ENCODE measurements around the gene OR8B3. TPM values are rescaled to one million over a fixed set of nuclear protein-coding genes. Genes with fewer than 3 reads are reported as not detected.

OR8B3 gene
- total RNA-seq, 6 donors from 2014 or later: not detected

DNA sequence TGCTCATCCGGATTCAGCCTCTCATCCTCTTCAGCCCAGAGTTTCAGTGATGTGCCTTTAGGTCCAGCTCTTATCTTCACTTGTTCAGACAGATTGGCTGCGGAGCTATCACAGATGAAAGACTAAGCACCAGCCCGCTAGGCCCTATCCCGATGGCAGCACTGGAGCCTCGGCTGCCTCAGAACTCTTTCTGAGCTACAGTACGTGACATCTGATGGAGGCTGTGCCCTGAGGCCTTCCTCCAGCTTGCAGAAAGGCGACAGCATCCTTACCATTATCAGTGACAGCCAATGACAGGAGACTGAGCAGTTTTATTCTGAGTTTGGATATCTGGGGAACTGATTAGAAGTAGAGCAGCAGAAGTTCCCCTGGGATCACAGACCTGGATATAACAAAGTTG is 42.7 kb upstream of the OR8B3 start:
- Histone ChIP-seq H3K9me3 (no peaks in the 10 kb centered on the region), H3K27me3 (no peaks in the 10 kb centered on the region), H3K27ac (no peak overlapping the region), H3K4me3 (no peak overlapping the region), H3K4me1 (no peaks in the 10 kb centered on the region), H3K36me3 (no peaks in the 10 kb centered on the region)
- ATAC-seq (ENCODE audit: low FRiP score in 2 of 2) (no peak), DNase-seq (no peak)
- 65 to 90% methylated on average over 5 to 7 of the region's 7 CpGs for WGBS, 2 donors
- no peak for TF ChIP-seq POLR2AphosphoS5 (IDR thresholded peaks at IDR 0.05)
- no peak for TF ChIP-seq EP300 (IDR thresholded peaks at IDR 0.05)
- no peak for TF ChIP-seq POLR2A (IDR thresholded peaks at IDR 0.05)
- TF ChIP-seq CTCF (IDR thresholded peaks at IDR 0.05): no peak

- Histone ChIP-seq H3K4me1 (no peaks in the 10 kb centered on the region), H3K27me3 (no peaks in the 10 kb centered on the region), H3K9me3 (no peaks in the 10 kb centered on the region), H3K4me3 (no peak overlapping the region), H3K36me3 (no peaks in the 10 kb centered on the region), H3K27ac (no peak overlapping the region)
- DNase-seq: peak in 1 of 2 donors; percentile 22
- no peak for ATAC-seq (ENCODE audit: low FRiP score in 2 of 2)
- TF ChIP-seq POLR2AphosphoS5 (IDR thresholded peaks at IDR 0.05): no peak
- TF ChIP-seq POLR2A (IDR thresholded peaks at IDR 0.05): no peak
- no peak for TF ChIP-seq EP300 (IDR thresholded peaks at IDR 0.05)
- TF ChIP-seq CTCF (IDR thresholded peaks at IDR 0.05): no peak
- WGBS, 2 donors: 83 to 87% methylated on average over 5 of the region's 5 CpGs
Measured at GRCh38 chr11:124441081-124441480, 42.3 kb upstream of the OR8B3 start.

GRCh38 chr11:124440608-124441007 is 41.8 kb upstream of the OR8B3 start:
- ATAC-seq (ENCODE audit: low FRiP score in 2 of 2) (no peak), DNase-seq (no peak)
- Histone ChIP-seq H3K27me3 (no peaks in the 10 kb centered on the region), H3K9me3 (no peaks in the 10 kb centered on the region), H3K36me3 (no peaks in the 10 kb centered on the region), H3K27ac (no peak overlapping the region), H3K4me3 (no peak overlapping the region), H3K4me1 (no peaks in the 10 kb centered on the region)
- no peak for TF ChIP-seq POLR2A (IDR thresholded peaks at IDR 0.05)
- no peak for TF ChIP-seq CTCF (IDR thresholded peaks at IDR 0.05)
- no peak for TF ChIP-seq EP300 (IDR thresholded peaks at IDR 0.05)
- no peak for TF ChIP-seq POLR2AphosphoS5 (IDR thresholded peaks at IDR 0.05)
- 81 to 87% methylated on average over 4 of the region's 4 CpGs for WGBS, 2 donors

GRCh38 chr11:124434699-124435098 is 35.9 kb upstream of the OR8B3 start:
- Histone ChIP-seq H3K36me3 (no peaks in the 10 kb centered on the region), H3K27me3 (no peaks in the 10 kb centered on the region), H3K9me3 (no peaks in the 10 kb centered on the region), H3K4me1 (no peaks in the 10 kb centered on the region), H3K27ac (no peak overlapping the region), H3K4me3 (no peak overlapping the region)
- no peak for ATAC-seq (ENCODE audit: low FRiP score in 2 of 2)
- DNase-seq: no peak
- 94 to 98% methylated on average over 2 of the region's 2 CpGs for WGBS, 2 donors
- TF ChIP-seq CTCF (IDR thresholded peaks at IDR 0.05) (no peak), POLR2A (IDR thresholded peaks at IDR 0.05) (no peak)

- WGBS, 2 donors: 77 to 79% methylated on average over 2 of the region's 2 CpGs
- H3K27me3 ChIP-seq: no peaks in the 10 kb centered on the region
- H3K27ac ChIP-seq: no peak overlapping the region
- H3K4me1 ChIP-seq: no peaks in the 10 kb centered on the region
- H3K9me3 ChIP-seq: no peaks in the 10 kb centered on the region
- no peak overlapping the region for H3K4me3 ChIP-seq
- DNase-seq: no peak
- H3K36me3 ChIP-seq: no peaks in the 10 kb centered on the region
- TF ChIP-seq POLR2AphosphoS5 (IDR thresholded peaks at IDR 0.05): no peak
- TF ChIP-seq EP300 (IDR thresholded peaks at IDR 0.05): no peak
- no peak for TF ChIP-seq POLR2A (IDR thresholded peaks at IDR 0.05)
- TF ChIP-seq CTCF (IDR thresholded peaks at IDR 0.05): no peak
- no peak for ATAC-seq (ENCODE audit: low FRiP score in 2 of 2)
Measured at GRCh38 chr11:124429599-124429998, 30.8 kb upstream of the OR8B3 start.

Measured in upper lobe of left lung (tissue), 6 donors.